Vagina (tissue), 2 donors: Measurements from ENCODE around the gene ITIH5. TPM values are rescaled to one million over a fixed set of nuclear protein-coding genes. Genes with fewer than 3 reads are reported as not detected.
"Not testable (repeated sequence)": the region's sequence is repeated elsewhere in the genome, so short reads cannot be mapped to it uniquely, and the experiment has no call there.

ENCODE experiments used
- DNase-seq, 2 donors: peaks; one replicate each; pipeline ENCODE4 v3.0.0-alpha.2; 2017; ENCODE audit errors: extremely low spot score in 2 of 2
- H3K27ac ChIP-seq: fragments of 200-600 bp; sonication (generic); one replicate; pipeline ENCODE4 v1.5.1; 2019
- H3K27me3 ChIP-seq: fragments of 200-600 bp; sonication (generic); one replicate; pipeline ENCODE4 v1.5.1; 2019
- H3K36me3 ChIP-seq, 2 donors: fragments of 200-600 bp; sonication (generic); one replicate each; pipeline ENCODE4 v1.5.1; 2017 to 2019
- H3K4me1 ChIP-seq: fragments of 200-600 bp; sonication (generic); one replicate; pipeline ENCODE4 v1.5.1; 2019
- H3K4me3 ChIP-seq, 2 donors: fragments of 200-600 bp; sonication (generic); 1 replicate in 1 of 2; 2 replicates in 1 of 2; pipeline ENCODE4 v1.5.1; 2016 to 2019
- H3K9me3 ChIP-seq: fragments of 200-600 bp; sonication (generic); one replicate; pipeline ENCODE4 v1.5.1; 2019
- CTCF ChIP-seq, 3 experiments: fragments of 450-650 bp in 2 of 3; fragments of 200-600 bp in 1 of 3; sonication (generic) in 1 of 3; IDR thresholded peaks; one replicate each; pipeline ENCODE4 v1.5.1; 2017 to 2019; ENCODE audit warnings: antibody characterized with exemption in 3 of 3, mild to moderate bottlenecking in 2 of 3, moderate library complexity in 2 of 3
- POLR2A ChIP-seq, 2 donors: fragments of 450-650 bp; IDR thresholded peaks; one replicate each; pipeline ENCODE4 v1.6.1; 2017; ENCODE audit warnings: antibody characterized with exemption in 2 of 2, mild to moderate bottlenecking in 2 of 2, moderate library complexity in 2 of 2
- POLR2AphosphoS5 ChIP-seq, 2 donors: sonication (generic); formaldehyde crosslinking; IDR thresholded peaks; one replicate each; pipeline ENCODE4 v1.9.0; 2017; ENCODE audit warnings: antibody characterized with exemption in 2 of 2, mild to moderate bottlenecking in 2 of 2, low read depth in 1 of 2; ENCODE audit not compliant: insufficient read depth in 1 of 2
- intact Hi-C: fragments of 100-400 bp; cut with DNase I; formaldehyde crosslinking; loops from one replicate; pipeline ENCODE4 v1.15.1; 2023
- total RNA-seq: library from RNA; depleted of rRNA; stranded (reverse); fragments of >200 nt; gene quantifications from one replicate; pipeline ENCODE4 v1.2.3, GENCODE V29; 2016

The ITIH5 gene
- total RNA-seq, 1 donor from 2014 or later: 20.4 TPM

- Histone ChIP-seq H3K27ac (no peak overlapping the region), H3K27me3 (no peaks in the 10 kb centered on the region), H3K36me3 (no peaks in the 10 kb centered on the region), H3K9me3 (no peaks in the 10 kb centered on the region), H3K4me3 (no peak overlapping the region), H3K4me1 (no peaks in the 10 kb centered on the region)
- TF ChIP-seq POLR2AphosphoS5 (IDR thresholded peaks at IDR 0.05; ENCODE audit: insufficient read depth in 1 of 2, low read depth in 1 of 2) (no peak), CTCF (IDR thresholded peaks at IDR 0.05) (no peak), POLR2A (IDR thresholded peaks at IDR 0.05) (no peak)
- DNase-seq: no peak
- intact Hi-C loops: no loop called here
Observed at GRCh38 chr10:7700577-7701125, 33.9 kb upstream of the ITIH5 start.

DNA sequence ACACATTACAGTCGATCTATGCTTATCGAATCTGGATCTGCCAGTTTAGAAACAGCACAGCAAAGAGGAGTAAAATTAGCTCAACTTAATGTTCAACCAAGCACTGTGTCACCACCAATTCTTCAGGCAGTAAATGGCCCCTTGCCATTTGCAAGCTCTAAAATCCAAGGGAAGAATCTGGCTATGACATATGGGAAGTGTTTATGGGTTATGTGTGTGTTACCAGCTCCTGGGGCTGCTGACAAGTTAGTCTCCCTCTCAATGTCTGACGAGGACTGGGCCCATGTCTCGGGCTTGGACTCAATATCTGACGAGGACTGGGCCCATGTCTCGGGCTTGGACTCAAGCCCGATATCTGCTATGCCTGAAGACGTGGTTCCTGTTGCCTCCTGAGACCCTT, 30.7 kb upstream of the ITIH5 start:
- TF ChIP-seq POLR2AphosphoS5 (IDR thresholded peaks at IDR 0.05; ENCODE audit: insufficient read depth in 1 of 2, low read depth in 1 of 2): no peak
- no peak for TF ChIP-seq CTCF (IDR thresholded peaks at IDR 0.05)
- no peak for DNase-seq
- no peaks in the 10 kb centered on the region for H3K36me3 ChIP-seq
- H3K27me3 ChIP-seq: no peaks in the 10 kb centered on the region
- H3K4me1 ChIP-seq: no peaks in the 10 kb centered on the region
- no peak overlapping the region for H3K4me3 ChIP-seq
- H3K9me3 ChIP-seq: peaks cover 3% of the 10 kb centered on the region
- intact Hi-C loops: no loop called here
- no peak overlapping the region for H3K27ac ChIP-seq

GRCh38 chr10:7696545-7696944, 29.8 kb upstream of the ITIH5 start:
- TF ChIP-seq POLR2A (IDR thresholded peaks at IDR 0.05) (no peak), CTCF (IDR thresholded peaks at IDR 0.05) (no peak), POLR2AphosphoS5 (IDR thresholded peaks at IDR 0.05; ENCODE audit: insufficient read depth in 1 of 2, low read depth in 1 of 2) (no peak)
- Histone ChIP-seq H3K4me3 (no peak overlapping the region), H3K9me3 (peaks cover 3% of the 10 kb centered on the region), H3K27me3 (no peaks in the 10 kb centered on the region), H3K36me3 (no peaks in the 10 kb centered on the region), H3K4me1 (no peaks in the 10 kb centered on the region), H3K27ac (no peak overlapping the region)
- intact Hi-C loops: no loop called here
- no peak for DNase-seq

DNA sequence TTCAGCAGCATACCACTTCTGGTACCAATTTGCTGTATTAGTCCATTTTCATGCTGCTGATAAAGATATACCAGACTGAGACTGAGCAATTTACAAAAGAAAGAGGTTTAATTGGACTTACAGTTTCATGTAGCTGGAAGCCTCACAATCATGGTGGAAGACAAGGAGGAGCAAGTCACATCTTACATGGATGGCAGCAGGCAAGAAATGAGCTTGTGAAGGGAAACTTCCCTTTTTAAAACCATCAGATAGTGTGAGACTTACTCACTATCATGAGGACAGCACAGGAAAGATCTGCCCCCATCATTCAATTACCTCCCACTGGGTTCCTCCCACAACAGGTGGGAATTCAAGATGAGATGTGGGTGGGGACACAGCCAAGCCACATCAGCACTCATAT, 26.4 kb upstream of the ITIH5 start:
- not testable (repeated sequence) for H3K27ac ChIP-seq

GRCh38 chr10:7692368-7692767, 25.6 kb upstream of the ITIH5 start:
- H3K4me1 ChIP-seq, DNase-seq, H3K36me3 ChIP-seq, intact Hi-C loops, H3K4me3 ChIP-seq, H3K27me3 ChIP-seq, H3K9me3 ChIP-seq, H3K27ac ChIP-seq: not testable (repeated sequence)

More for the DNA sequence above, 26.4 kb upstream of the ITIH5 start:
- DNase-seq, intact Hi-C loops, H3K36me3 ChIP-seq, H3K4me3 ChIP-seq, H3K9me3 ChIP-seq, H3K27me3 ChIP-seq, H3K4me1 ChIP-seq: not testable (repeated sequence)

- H3K27me3 ChIP-seq, H3K36me3 ChIP-seq, H3K9me3 ChIP-seq, intact Hi-C loops, H3K27ac ChIP-seq, DNase-seq, H3K4me1 ChIP-seq, H3K4me3 ChIP-seq: not testable (repeated sequence)
Observed at GRCh38 chr10:7690885-7691597, 24.3 kb upstream of the ITIH5 start.
